Gastroesophageal sphincter (tissue), 4 donors: ENCODE results near the gene LGALS3BP. TPM values are rescaled to one million over a fixed set of nuclear protein-coding genes. Genes with fewer than 3 reads are reported as not detected.

Source experiments
- ATAC-seq: fragments of 150-250 bp; one replicate; pipeline ENCODE4 v1.9.1; 2016; ENCODE audit warnings: mild to moderate bottlenecking, moderate library complexity
- H3K27ac ChIP-seq, 4 donors: fragments of 200-600 bp; sonication (generic) in 3 of 4; 1 replicate in 3 of 4; 2 replicates in 1 of 4; pipeline ENCODE4 v1.5.1; 2016 to 2019
- H3K27me3 ChIP-seq: fragments of 200-600 bp; sonication (generic); one replicate; pipeline ENCODE4 v1.5.1; 2019
- H3K36me3 ChIP-seq, 2 donors: fragments of 200-600 bp; sonication (generic); one replicate each; pipeline ENCODE4 v1.5.1; 2019; ENCODE audit warnings: control low read depth in 1 of 2
- H3K4me1 ChIP-seq, 3 donors: fragments of 200-600 bp; sonication (generic); 1 replicate in 2 of 3; 2 replicates in 1 of 3; pipeline ENCODE4 v1.5.1; 2016 to 2019; ENCODE audit warnings: control low read depth in 2 of 3
- H3K4me3 ChIP-seq, 2 donors: fragments of 200-600 bp; sonication (generic); one replicate each; pipeline ENCODE4 v1.5.1; 2019; ENCODE audit warnings: mild to moderate bottlenecking in 1 of 2, moderate library complexity in 1 of 2
- H3K9me3 ChIP-seq, 3 donors: fragments of 200-600 bp; sonication (generic); one replicate each; pipeline ENCODE4 v1.5.1; 2017 to 2019; ENCODE audit warnings: control low read depth in 2 of 3
- CTCF ChIP-seq, 4 experiments: fragments of 200-600 bp in 2 of 4; fragments of 450-650 bp in 2 of 4; sonication (generic) in 1 of 4; IDR thresholded peaks; one replicate each; pipeline ENCODE4 v1.5.1; 2017 to 2019; ENCODE audit warnings: antibody characterized with exemption in 4 of 4, mild to moderate bottlenecking in 2 of 4, moderate library complexity in 2 of 4
- EP300 ChIP-seq: sonication (generic); formaldehyde crosslinking; IDR thresholded peaks from one replicate; pipeline ENCODE4 v1.6.1; 2017; ENCODE audit warnings: antibody characterized with exemption, mild to moderate bottlenecking
- POLR2A ChIP-seq, 2 donors: fragments of 450-650 bp; IDR thresholded peaks; one replicate each; pipeline ENCODE4 v1.6.1; 2017; ENCODE audit warnings: antibody characterized with exemption in 2 of 2, mild to moderate bottlenecking in 2 of 2, moderate library complexity in 1 of 2
- POLR2AphosphoS5 ChIP-seq: sonication (generic); formaldehyde crosslinking; IDR thresholded peaks from one replicate; pipeline ENCODE4 v1.6.1; 2017; ENCODE audit warnings: antibody characterized with exemption
- WGBS, 2 donors: methylation state at CpG; one replicate each; pipeline ENCODE4 v1.1.5; 2018; ENCODE audit warnings: low coverage in 1 of 2; 5-methylcytosine and 5-hydroxymethylcytosine counted together
- total RNA-seq, 4 donors: library from RNA; depleted of rRNA; stranded (reverse); fragments of >200 nt; gene quantifications; one replicate each; pipeline ENCODE4 v1.1.0, GENCODE V29; 2016

The LGALS3BP gene
- total RNA-seq, 4 donors from 2014 or later, result 101 to 260 (median 166) TPM

- H3K4me3 ChIP-seq, result no peak overlapping the region
- 80 to 86% methylated on average over 1 of the region's 20 CpGs for WGBS, 2 donors
Measured at GRCh38 chr17:78976907-78977680, 2.6 kb downstream of the LGALS3BP start.

GRCh38 chr17:78974635-78975591 is 4.8 kb downstream of the LGALS3BP start:
- Histone ChIP-seq H3K27ac (peak overlapping the region in 3 of 4 donors; percentile 79 to 82 (median 81)), H3K4me3 (peak overlapping the region in 1 of 2 donors; percentile 32), H3K27me3 (no peaks in the 10 kb centered on the region), H3K4me1 (peaks cover 0 to 91% (median 58%) of the 10 kb centered on the region in 3 donors), H3K9me3 (no peaks in the 10 kb centered on the region), H3K36me3 (peaks cover 0 to 22% of the 10 kb centered on the region in 2 donors)
- WGBS, 2 donors, result 12 to 36% methylated on average over 8 to 10 of the region's 30 CpGs
- TF ChIP-seq POLR2AphosphoS5 (peak; percentile 37), POLR2A (IDR thresholded peaks at IDR 0.05) (no peak)
- peak; percentile 84 for ATAC-seq

More at GRCh38 chr17:78976907-78977680, 2.6 kb downstream of the LGALS3BP start:
- Histone ChIP-seq H3K27me3 (no peaks in the 10 kb centered on the region), H3K27ac (peak overlapping the region in 3 of 4 donors; percentile 79 to 82 (median 81)), H3K9me3 (no peaks in the 10 kb centered on the region), H3K36me3 (peaks cover 0 to 8% of the 10 kb centered on the region in 2 donors), H3K4me1 (peaks cover 0 to 79% (median 53%) of the 10 kb centered on the region in 3 donors)
- TF ChIP-seq EP300 (no peak), CTCF (IDR thresholded peaks at IDR 0.05) (no peak), POLR2AphosphoS5 (no peak), POLR2A (IDR thresholded peaks at IDR 0.05) (no peak)
- ATAC-seq, result no peak

- Histone ChIP-seq H3K9me3 (no peaks in the 10 kb centered on the region), H3K36me3 (peaks cover 0 to 32% of the 10 kb centered on the region in 2 donors), H3K27me3 (no peaks in the 10 kb centered on the region), H3K4me1 (peaks cover 0 to 82% (median 49%) of the 10 kb centered on the region in 3 donors), H3K27ac (peak overlapping the region in 3 of 4 donors; percentile 79 to 82 (median 81)), H3K4me3 (no peak overlapping the region)
- 77 to 84% methylated on average over 10 to 15 of the region's 23 CpGs for whole genome bisulfite sequencing, 2 donors
- TF ChIP-seq POLR2AphosphoS5 (no peak), POLR2A (IDR thresholded peaks at IDR 0.05) (no peak), CTCF (IDR thresholded peaks at IDR 0.05) (no peak), EP300 (no peak)
- no peak for ATAC-seq
Measured at GRCh38 chr17:78973792-78974520, 5.8 kb downstream of the LGALS3BP start.

- Histone ChIP-seq H3K4me1 (peaks cover 0 to 74% (median 42%) of the 10 kb centered on the region in 3 donors), H3K27me3 (no peaks in the 10 kb centered on the region), H3K36me3 (peaks cover 0 to 39% of the 10 kb centered on the region in 2 donors), H3K9me3 (no peaks in the 10 kb centered on the region), H3K27ac (peak overlapping the region in 3 of 4 donors; percentile 43 to 82 (median 79)), H3K4me3 (no peak overlapping the region)
- WGBS, 2 donors, result no CpG with 5 or more reads among the region's 11 CpGs
- no peak for ATAC-seq
- no peak for TF ChIP-seq POLR2AphosphoS5
- no peak for TF ChIP-seq CTCF (IDR thresholded peaks at IDR 0.05)
- TF ChIP-seq POLR2A (IDR thresholded peaks at IDR 0.05), result no peak
- no peak for TF ChIP-seq EP300
Measured at GRCh38 chr17:78973196-78973595, 6.5 kb downstream of the LGALS3BP start.
